H1 (cell line): Measurements from ENCODE around the gene NLGN4X. TPM values are rescaled to one million over a fixed set of nuclear protein-coding genes. Genes with fewer than 3 reads are reported as not detected.

Experiments used
- CTCF ChIA-PET: fragments of 300-600 bp; sonication (Branson Sonifier 250); formaldehyde crosslinking; loops from one replicate; lab custom pipeline; 2021; ENCODE audit not compliant: partially characterized antibody; lab: Charles Lee
- POLR2A ChIA-PET: fragments of 300-600 bp; sonication (Branson Sonifier 250); formaldehyde crosslinking; loops from one replicate; lab custom pipeline; 2021; ENCODE audit warnings: inconsistent platforms; ENCODE audit not compliant: partially characterized antibody; lab: Charles Lee
- DNase-seq, 2 experiments: peaks; one replicate each; pipeline versions ENCODE4 v3.0.0 to v3.0.0-alpha.2; 2010 to 2022; ENCODE audit warnings: low spot score in 2 of 2, low read depth in 1 of 2, mixed read lengths in 1 of 2
- FAIRE-seq: peaks from 2 replicates; lab custom pipeline; 2011; peaks lifted over from hg19 to GRCh38; lab: Jason Lieb, UNC
- H2AFZ ChIP-seq: 2 replicates; pipeline ENCODE4 v1.8.1; 2012; ENCODE audit warnings: low read length, inconsistent platforms
- H2AK5ac ChIP-seq: 2 replicates; pipeline ENCODE4 v1.6.1; 2013; ENCODE audit warnings: low read depth, low read length
- H2BK120ac ChIP-seq: replicated peaks from 2 replicates; pipeline ENCODE3; 2013; ENCODE audit warnings: low read depth, low read length, inconsistent platforms
- H2BK12ac ChIP-seq: 2 replicates; pipeline ENCODE4 v1.6.1; 2013; ENCODE audit warnings: low read depth, low read length
- H2BK15ac ChIP-seq: 2 replicates; pipeline ENCODE4 v1.6.1; 2013; ENCODE audit warnings: low read length
- H2BK20ac ChIP-seq: 2 replicates; pipeline ENCODE4 v1.6.1; 2013; ENCODE audit warnings: low read length
- H2BK5ac ChIP-seq: 2 replicates; pipeline ENCODE4 v1.6.1; 2013; ENCODE audit warnings: low read depth, low read length
- H3K14ac ChIP-seq: 2 replicates; pipeline ENCODE4 v1.6.1; 2013; ENCODE audit warnings: inconsistent platforms; ENCODE audit not compliant: insufficient read length
- H3K18ac ChIP-seq: 2 replicates; pipeline ENCODE4 v1.6.1; 2013; ENCODE audit warnings: low read length; ENCODE audit errors: extremely low read depth
- H3K23ac ChIP-seq: 2 replicates; pipeline ENCODE4 v1.6.1; 2013; ENCODE audit warnings: inconsistent platforms; ENCODE audit not compliant: insufficient read length
- H3K23me2 ChIP-seq: 2 replicates; pipeline ENCODE4 v1.6.1; 2013; ENCODE audit warnings: low read depth, low read length
- H3K27ac ChIP-seq: 2 replicates; pipeline ENCODE4 v1.6.1; 2011; ENCODE audit warnings: low read depth, low read length, inconsistent platforms
- H3K27me3 ChIP-seq, 4 experiments: replicated peaks in 1 of 4; 1 replicate in 1 of 4; 2 replicates in 3 of 4; pipeline versions ENCODE4 v1.6.1 to v1.8.1; 2011 to 2013; ENCODE audit warnings: low read length in 3 of 4, mild to moderate bottlenecking in 3 of 4, inconsistent platforms in 2 of 4, mixed read lengths in 2 of 4, moderate library complexity in 1 of 4; ENCODE audit not compliant: control insufficient read depth in 3 of 4, insufficient read depth in 3 of 4; ENCODE audit errors: extremely low read depth in 1 of 4
- H3K36me3 ChIP-seq, 4 experiments: 2 replicates each; pipeline versions ENCODE4 v1.6.1 to v1.8.1; 2011 to 2013; ENCODE audit warnings: mild to moderate bottlenecking in 4 of 4, low read length in 3 of 4, moderate library complexity in 2 of 4, control low read depth in 1 of 4, inconsistent platforms in 1 of 4; ENCODE audit not compliant: insufficient read depth in 4 of 4, control insufficient read depth in 2 of 4
- H3K4ac ChIP-seq: replicated peaks from 2 replicates; pipeline ENCODE3; 2013; ENCODE audit warnings: low read length, low read depth, mixed read lengths, inconsistent platforms; ENCODE audit not compliant: insufficient read length
- H3K4me1 ChIP-seq, 4 experiments: replicated peaks in 1 of 4; 1 replicate in 1 of 4; 2 replicates in 3 of 4; pipeline versions ENCODE4 v1.6.1 to v1.8.1; 2011 to 2013; ENCODE audit warnings: low read length in 3 of 4, inconsistent platforms in 2 of 4, mixed read lengths in 1 of 4; ENCODE audit not compliant: insufficient read depth in 4 of 4, control insufficient read depth in 3 of 4
- H3K4me2 ChIP-seq, 2 experiments: 2 replicates each; pipeline versions ENCODE4 v1.6.1 to v1.8.1; 2011 to 2013; ENCODE audit warnings: low read depth in 2 of 2, low read length in 2 of 2, control low read depth in 1 of 2, inconsistent platforms in 1 of 2, mild to moderate bottlenecking in 1 of 2; ENCODE audit not compliant: insufficient read depth in 1 of 2
- H3K4me3 ChIP-seq, 4 experiments: fragments of 200-600, 300-600 bp in 1 of 4; sonication (generic), shearing (Covaris generic), sonication (Bioruptor Twin) in 1 of 4; 2 replicates each; pipeline versions ENCODE4 v1.5.1 to v1.8.1; 2011 to 2016; ENCODE audit warnings: low read length in 4 of 4, low read depth in 3 of 4, control low read depth in 2 of 4, inconsistent platforms in 2 of 4, mild to moderate bottlenecking in 2 of 4, mixed read lengths in 1 of 4, moderate library complexity in 1 of 4; ENCODE audit not compliant: insufficient read depth in 2 of 4; ENCODE audit errors: extremely low read depth in 1 of 4
- H3K56ac ChIP-seq: replicated peaks from 2 replicates; pipeline ENCODE3; 2013; ENCODE audit warnings: low read depth, mild to moderate bottlenecking, mixed read lengths, low read length, inconsistent platforms; ENCODE audit not compliant: insufficient read length
- H3K79me1 ChIP-seq: 2 replicates; pipeline ENCODE4 v1.6.1; 2013; ENCODE audit warnings: low read depth, low read length, control low read depth
- H3K79me2 ChIP-seq, 2 experiments: 2 replicates each; pipeline versions ENCODE4 v1.6.1 to v1.8.1; 2012 to 2013; ENCODE audit warnings: low read length in 2 of 2, mild to moderate bottlenecking in 2 of 2, inconsistent platforms in 1 of 2; ENCODE audit not compliant: insufficient read depth in 2 of 2, control insufficient read depth in 1 of 2
- H3K9ac ChIP-seq, 4 experiments: replicated peaks in 1 of 4; 1 replicate in 1 of 4; 2 replicates in 3 of 4; pipeline versions ENCODE4 v1.6.1 to v1.8.1; 2011 to 2013; ENCODE audit warnings: low read depth in 3 of 4, low read length in 3 of 4, control low read depth in 2 of 4, mild to moderate bottlenecking in 2 of 4, moderate library complexity in 2 of 4, inconsistent platforms in 1 of 4; ENCODE audit errors: extremely low read depth in 1 of 4
- H3K9me3 ChIP-seq, 2 experiments: 2 replicates each; pipeline versions ENCODE4 v1.6.1 to v1.8.1; 2012 to 2013; ENCODE audit warnings: mild to moderate bottlenecking in 2 of 2, moderate library complexity in 2 of 2, control low read depth in 1 of 2, inconsistent platforms in 1 of 2, low read depth in 1 of 2, low read length in 1 of 2, mixed read lengths in 1 of 2; ENCODE audit not compliant: insufficient read depth in 2 of 2
- H4K20me1 ChIP-seq, 2 experiments: replicated peaks in 1 of 2; 2 replicates each; pipeline versions ENCODE3 to v1.8.1; 2011 to 2013; ENCODE audit warnings: inconsistent platforms in 2 of 2, low read length in 2 of 2, mild to moderate bottlenecking in 1 of 2; ENCODE audit not compliant: insufficient read depth in 2 of 2, control insufficient read depth in 1 of 2
- H4K5ac ChIP-seq: 2 replicates; pipeline ENCODE4 v1.6.1; 2013; ENCODE audit warnings: low read length, low read depth, mixed read lengths, inconsistent platforms; ENCODE audit not compliant: insufficient read length
- H4K8ac ChIP-seq: 2 replicates; pipeline ENCODE4 v1.8.0; 2013; ENCODE audit warnings: mild to moderate bottlenecking, moderate library complexity, low read length, inconsistent platforms; ENCODE audit not compliant: insufficient read depth; ENCODE audit errors: extremely low read depth
- H4K91ac ChIP-seq: replicated peaks from 2 replicates; pipeline ENCODE3; 2013; ENCODE audit warnings: low read length, mixed read lengths, inconsistent platforms; ENCODE audit not compliant: insufficient read length
- CREB1 ChIP-seq: IDR thresholded peaks from 2 replicates; pipeline ENCODE4 v1.6.1; 2012; ENCODE audit warnings: inconsistent platforms
- CTBP2 ChIP-seq: IDR thresholded peaks from 2 replicates; pipeline ENCODE4 v1.7.0; 2011; ENCODE audit warnings: borderline replicate concordance, mild to moderate bottlenecking, moderate library complexity, mixed read lengths, low read length; ENCODE audit not compliant: insufficient read depth, insufficient read length
- EZH2 ChIP-seq: fragments of 200-600 bp; sonication (generic); IDR thresholded peaks from 2 replicates; pipeline ENCODE4 v1.7.1; 2012; ENCODE audit warnings: low read depth, mild to moderate bottlenecking, moderate library complexity, low read length, inconsistent platforms; ENCODE audit not compliant: severe bottlenecking
- SP1 ChIP-seq: IDR thresholded peaks from 2 replicates; pipeline ENCODE4 v1.6.1; 2011; ENCODE audit warnings: low read depth, low read length
- WGBS, 2 experiments: shearing (Covaris generic) in 1 of 2; methylation state at CpG; one replicate each; pipeline versions ENCODE4 v1.1.6 to v1.1.7; 2013 to 2015; ENCODE audit warnings: low lambda C conversion rate in 2 of 2, mixed read lengths in 2 of 2, inconsistent platforms in 1 of 2, low coverage in 1 of 2, missing lambda C conversion rate in 1 of 2; ENCODE audit not compliant: insufficient replicate concordance in 2 of 2, insufficient coverage in 1 of 2, insufficient read length in 1 of 2; ENCODE audit errors: extremely low coverage in 1 of 2, missing lambda C conversion rate in 1 of 2; 5-methylcytosine and 5-hydroxymethylcytosine counted together
- polyA plus RNA-seq, 7 experiments: library from polyadenylated mRNA; depleted of rRNA in 3 of 7; stranded (reverse) in 5 of 7; unstranded in 2 of 7; fragments of >200 nt in 5 of 7; fragments of 200-250 nt in 2 of 7; gene quantifications; 1 replicate in 5 of 7; 2 replicates in 1 of 7; 4 replicates in 1 of 7; pipeline versions ENCODE4 v1.2.1 to v1.2.3, GENCODE V29; 2011 to 2013; ENCODE audit warnings: missing spikeins in 2 of 7, mixed read lengths in 2 of 7
- total RNA-seq: library from RNA; stranded (reverse); fragmentation: NEBNext Ultra II Directional; extraction: Animal tissue kit (Norgen Biotek cat#: 25700); gene quantifications from 2 replicates; pipeline ENCODE4 v1.2.1, GENCODE V29; 2021

Gene NLGN4X
- total and polyA plus RNA-seq, 2 of the 8 experiments (the other 6 are each of a cell fraction or from before 2014, with no cell fraction given) = 104 to 124 TPM

- no peak overlapping the region for H2BK5ac ChIP-seq
- no peaks in the 10 kb centered on the region for H3K36me3 ChIP-seq
- H4K20me1 ChIP-seq = peaks cover 2 to 3% of the 10 kb centered on the region in 2 experiments
- H3K23ac ChIP-seq = no peak overlapping the region
- no peak overlapping the region for H2BK120ac ChIP-seq
- no peak overlapping the region for H2BK12ac ChIP-seq
- no peak overlapping the region for H3K4ac ChIP-seq
- H3K56ac ChIP-seq = no peak overlapping the region
- H3K27me3 ChIP-seq = no peaks in the 10 kb centered on the region
- no peak overlapping the region for H2AFZ ChIP-seq
- H3K4me1 ChIP-seq = peaks cover 0 to 8% (median 3%) of the 10 kb centered on the region in 4 experiments; a peak in 2 of 7 replicates
- CTCF ChIA-PET = interaction anchor here (0.6 to 1.2 kb wide), 4 partner anchors 9 to 1085 kb away, joined by 3 to 4 read pairs (median 3); no protein-coding TSS in a partner anchor
- H2BK20ac ChIP-seq = no peak overlapping the region
- TF ChIP-seq EZH2 = no peak
- no peak for TF ChIP-seq CREB1
- TF ChIP-seq SP1 = no peak
- TF ChIP-seq CTBP2 = no peak
- H3K9me3 ChIP-seq = no peaks in the 10 kb centered on the region
- H4K5ac ChIP-seq = peak overlapping the region; percentile 43
- peak overlapping the region; percentile 70 to 95 for H3K4me2 ChIP-seq
- peaks cover 4% of the 10 kb centered on the region; the same call in 1 of the 2 replicates for H3K23me2 ChIP-seq
- DNase-seq (no peak), FAIRE-seq (no peak)
- H4K8ac ChIP-seq = no peak overlapping the region
- peaks cover 13 to 75% of the 10 kb centered on the region in 2 experiments for H3K79me2 ChIP-seq
- POLR2A ChIA-PET = no interaction called here
- H3K14ac ChIP-seq = no peak overlapping the region
- H4K91ac ChIP-seq = no peak overlapping the region
- H3K9ac ChIP-seq = peak overlapping the region in 2 of 4 experiments; percentile 13 to 16; a peak in 1 of 7 replicates
- no peak overlapping the region for H2BK15ac ChIP-seq
- no peaks in the 10 kb centered on the region for H3K79me1 ChIP-seq
- WGBS, 2 experiments = 5% methylated on average over 5 of the region's 17 CpGs; no CpG with 5 or more reads in 1 of the 2 experiments
- H3K4me3 ChIP-seq = peak overlapping the region; percentile 52 to 96 (median 78)
- H3K18ac ChIP-seq = no peak overlapping the region; the same call in 1 of the 2 replicates
- H3K27ac ChIP-seq = no peak overlapping the region
- no peak overlapping the region for H2AK5ac ChIP-seq
Observed at GRCh38 chrX:6225288-6225910, 3.3 kb downstream of the NLGN4X start.
